Nephron (organoid): ENCODE measurements around the gene SMARCA1.

Source experiments
- H3K27ac Mint-ChIP-seq, 3 experiments: 2 replicates each; pipeline ENCODE4 v1.8.0; 2020; ENCODE audit warnings: mixed read lengths in 3 of 3, mild to moderate bottlenecking in 2 of 3, moderate library complexity in 1 of 3
- H3K27me3 Mint-ChIP-seq: 2 replicates; pipeline ENCODE4 v1.8.0; 2021; ENCODE audit warnings: low read depth, mild to moderate bottlenecking, moderate library complexity, mixed read lengths
- H3K36me3 Mint-ChIP-seq: 2 replicates; pipeline ENCODE4 v1.8.0; 2020; ENCODE audit warnings: low read depth, mixed read lengths
- H3K4me1 Mint-ChIP-seq: 2 replicates; pipeline ENCODE4 v1.8.0; 2020; ENCODE audit warnings: mixed read lengths
- H3K4me3 Mint-ChIP-seq, 3 experiments: 2 replicates each; pipeline ENCODE4 v1.8.0; 2020; ENCODE audit warnings: mild to moderate bottlenecking in 3 of 3, mixed read lengths in 3 of 3, moderate library complexity in 2 of 3
- H3K9me3 Mint-ChIP-seq: 2 replicates; pipeline ENCODE4 v1.8.0; 2020; ENCODE audit warnings: mixed read lengths
- TF ChIP-seq, protein P1 (sequence below), 3 experiments: fragments of 200-600 bp; sonication (generic); IDR thresholded peaks; one replicate each; pipeline ENCODE4 v1.5.0; 2021; ENCODE audit warnings: antibody characterized with exemption in 3 of 3; ENCODE audit not compliant: unreplicated experiment in 3 of 3

Gene SMARCA1

DNA sequence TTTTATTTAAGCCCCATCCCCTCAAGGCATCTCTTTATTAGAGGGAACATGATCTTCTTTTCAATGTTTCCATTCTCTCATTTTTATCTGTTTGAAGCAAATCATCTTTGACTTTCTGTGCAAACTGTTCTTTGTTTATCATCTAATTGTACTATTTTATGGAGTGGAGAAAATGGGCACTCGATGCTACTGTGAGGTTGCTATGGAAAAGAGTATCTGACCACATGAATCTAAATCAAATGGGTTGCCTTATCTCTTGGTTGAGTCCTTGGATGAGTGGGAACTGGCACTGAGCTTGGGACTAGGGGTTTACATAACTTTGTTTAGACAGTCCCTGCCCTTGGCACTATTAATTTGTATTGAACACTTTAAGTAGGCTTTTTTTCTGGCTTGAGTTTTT, 25.8 kb upstream of the SMARCA1 start:
- Mint-ChIP-seq H3K27me3 (no peaks in the 10 kb centered on the region), H3K36me3 (peaks cover 53% of the 10 kb centered on the region), H3K4me1 (peaks cover 5% of the 10 kb centered on the region), H3K27ac (no peak overlapping the region), H3K4me3 (no peak overlapping the region), H3K9me3 (no peaks in the 10 kb centered on the region)
- TF ChIP-seq, protein P1, sequence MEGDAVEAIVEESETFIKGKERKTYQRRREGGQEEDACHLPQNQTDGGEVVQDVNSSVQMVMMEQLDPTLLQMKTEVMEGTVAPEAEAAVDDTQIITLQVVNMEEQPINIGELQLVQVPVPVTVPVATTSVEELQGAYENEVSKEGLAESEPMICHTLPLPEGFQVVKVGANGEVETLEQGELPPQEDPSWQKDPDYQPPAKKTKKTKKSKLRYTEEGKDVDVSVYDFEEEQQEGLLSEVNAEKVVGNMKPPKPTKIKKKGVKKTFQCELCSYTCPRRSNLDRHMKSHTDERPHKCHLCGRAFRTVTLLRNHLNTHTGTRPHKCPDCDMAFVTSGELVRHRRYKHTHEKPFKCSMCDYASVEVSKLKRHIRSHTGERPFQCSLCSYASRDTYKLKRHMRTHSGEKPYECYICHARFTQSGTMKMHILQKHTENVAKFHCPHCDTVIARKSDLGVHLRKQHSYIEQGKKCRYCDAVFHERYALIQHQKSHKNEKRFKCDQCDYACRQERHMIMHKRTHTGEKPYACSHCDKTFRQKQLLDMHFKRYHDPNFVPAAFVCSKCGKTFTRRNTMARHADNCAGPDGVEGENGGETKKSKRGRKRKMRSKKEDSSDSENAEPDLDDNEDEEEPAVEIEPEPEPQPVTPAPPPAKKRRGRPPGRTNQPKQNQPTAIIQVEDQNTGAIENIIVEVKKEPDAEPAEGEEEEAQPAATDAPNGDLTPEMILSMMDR (IDR thresholded peaks at IDR 0.05; ENCODE audit: unreplicated experiment in 3 of 3), result no peak

DNA sequence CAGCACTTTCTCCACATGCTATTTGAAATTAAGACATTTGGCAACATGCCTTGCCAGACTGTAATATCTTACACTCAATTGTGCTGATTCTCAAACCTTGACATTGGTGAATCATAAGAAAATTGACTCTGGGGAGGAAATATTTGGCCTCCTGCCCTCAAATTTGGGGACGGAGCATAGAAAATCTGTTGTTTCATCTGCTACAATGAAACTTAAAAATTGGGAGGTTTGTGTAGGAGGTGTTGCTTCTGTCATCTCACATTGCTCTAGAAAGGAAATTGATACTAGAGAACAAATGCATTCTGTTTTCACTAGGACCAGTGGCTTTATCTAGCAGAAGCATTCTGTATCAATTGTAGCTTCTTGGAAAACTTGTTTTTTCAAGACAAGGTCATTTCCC, 22.1 kb upstream of the SMARCA1 start:
- Mint-ChIP-seq H3K9me3 (no peaks in the 10 kb centered on the region), H3K36me3 (peaks cover 49% of the 10 kb centered on the region), H3K4me3 (no peak overlapping the region), H3K4me1 (peaks cover 21% of the 10 kb centered on the region), H3K27me3 (no peaks in the 10 kb centered on the region), H3K27ac (no peak overlapping the region)
- TF ChIP-seq, protein P1 (IDR thresholded peaks at IDR 0.05; ENCODE audit: unreplicated experiment in 3 of 3), result no peak

DNA sequence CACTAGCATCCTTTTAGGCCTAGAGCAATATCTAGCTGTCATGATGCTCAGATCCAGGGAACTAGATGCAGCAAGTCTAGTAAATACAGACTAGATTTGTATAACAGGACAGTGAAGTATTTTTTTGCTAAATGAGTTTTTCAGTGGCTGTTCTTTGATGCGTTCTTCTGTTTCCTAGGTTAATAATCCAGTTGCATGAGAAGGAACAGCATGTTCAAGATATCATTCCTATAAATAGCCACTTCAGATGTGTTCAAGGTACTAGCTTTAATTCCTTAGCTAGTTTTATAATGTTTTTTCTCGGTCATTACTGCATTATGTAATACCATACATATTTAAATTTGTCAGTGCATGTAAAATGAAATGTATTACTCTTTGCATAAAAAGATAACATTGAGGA, 21.5 kb upstream of the SMARCA1 start:
- H3K36me3 Mint-ChIP-seq, result peaks cover 46% of the 10 kb centered on the region

DNA sequence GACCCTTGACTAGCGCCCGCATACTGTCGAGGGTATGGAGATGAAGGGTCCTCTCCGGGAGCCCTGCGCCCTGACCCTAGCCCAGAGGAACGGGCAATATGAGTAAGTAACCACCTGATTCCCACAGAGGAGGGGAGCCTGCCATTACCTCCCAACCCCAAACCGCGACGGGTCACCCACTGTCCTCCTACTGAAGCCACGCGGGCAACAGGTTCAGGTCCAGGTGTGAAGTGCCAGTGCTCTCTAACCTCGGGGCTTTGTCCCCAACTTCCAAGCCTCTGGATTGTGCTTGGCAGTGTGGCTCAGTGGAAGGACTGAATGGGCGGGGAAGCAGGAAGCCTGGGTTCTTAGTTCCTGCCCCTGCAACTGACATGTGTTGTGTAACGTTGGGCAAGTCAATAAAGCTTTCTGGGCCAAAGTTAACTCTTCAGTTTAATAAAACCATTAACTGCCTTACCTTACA, 17.5 kb upstream of the SMARCA1 start:
- Mint-ChIP-seq H3K4me1 (peaks cover 29% of the 10 kb centered on the region), H3K36me3 (peaks cover 13% of the 10 kb centered on the region), H3K27me3 (no peaks in the 10 kb centered on the region), H3K4me3 (peak overlapping the region; percentile 69 to 84 (median 81)), H3K27ac (peak overlapping the region; percentile 26 to 38 (median 32)), H3K9me3 (no peaks in the 10 kb centered on the region)
- TF ChIP-seq, protein P1 (IDR thresholded peaks at IDR 0.05; ENCODE audit: unreplicated experiment in 3 of 3), result no peak

More for the DNA sequence above, 21.5 kb upstream of the SMARCA1 start:
- Mint-ChIP-seq H3K4me1 (peaks cover 24% of the 10 kb centered on the region), H3K27ac (no peak overlapping the region), H3K27me3 (no peaks in the 10 kb centered on the region), H3K4me3 (no peak overlapping the region), H3K9me3 (no peaks in the 10 kb centered on the region)
- TF ChIP-seq, protein P1 (IDR thresholded peaks at IDR 0.05; ENCODE audit: unreplicated experiment in 3 of 3), result no peak

DNA sequence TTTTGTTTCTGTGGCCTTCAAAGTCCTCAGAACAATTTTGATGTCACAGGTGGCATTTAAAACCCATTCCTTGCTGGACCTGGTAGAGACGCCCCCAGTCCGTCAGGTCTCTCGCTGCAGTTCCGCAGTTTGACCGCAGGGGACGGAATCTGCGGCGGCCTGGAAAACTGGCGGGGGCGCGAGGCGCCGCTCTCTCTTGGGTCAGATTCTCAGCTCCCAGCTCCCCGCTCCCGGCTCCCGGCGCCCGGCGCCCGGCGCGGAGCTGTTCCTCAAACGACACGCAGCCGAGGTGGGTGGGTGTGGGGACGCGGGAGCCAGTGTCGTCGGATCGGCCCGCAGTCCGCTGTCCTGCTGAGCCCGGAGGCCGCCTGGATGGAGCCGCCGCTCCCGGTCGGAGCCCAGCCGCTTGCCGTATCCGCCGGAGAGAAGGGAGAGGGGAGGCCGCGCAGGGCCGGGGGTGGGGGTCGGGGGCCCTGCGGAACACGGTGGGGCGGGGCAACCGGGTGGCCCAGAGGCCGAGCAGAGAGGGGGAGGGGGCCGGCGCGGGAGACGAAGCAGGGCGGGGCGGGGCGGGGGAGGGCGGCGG, 16.9 kb upstream of the SMARCA1 start, which contains the start of gene OCRL:
TSS of gene OCRL (plus strand) at position 192 of the 586 bp plus-strand sequence. CDS start at position 373, 181 bp downstream.
- Mint-ChIP-seq H3K27ac (peak within 1 kb of the TSS; percentile 32 to 76 (median 74)), H3K27me3 (no peaks in the 10 kb centered on the region)

More for the DNA sequence above, 16.9 kb upstream of the SMARCA1 start, which contains the start of gene OCRL:
- Mint-ChIP-seq H3K4me3 (peak within 1 kb of the TSS; percentile 84 to 85 (median 84)), H3K4me1 (peaks cover 26% of the 10 kb centered on the region), H3K9me3 (no peaks in the 10 kb centered on the region), H3K36me3 (peaks cover 9% of the 10 kb centered on the region)
- TF ChIP-seq, protein P1 (IDR thresholded peaks at IDR 0.05; ENCODE audit: unreplicated experiment in 3 of 3), result peak; percentile 91 to 93 (median 91)
